Stimulated activated CD4-positive, alpha-beta T cell treated with anti-CD3 and anti-CD28 coated beads, Interleukin-2, amount 100 ng/mL, for 48 hours (primary cell): ENCODE results near the gene METAP1D.

Experiments used
- DNase-seq, 2 donors: peaks; one replicate each; pipeline ENCODE4 v3.0.0-alpha.2; 2020

Gene METAP1D

DNA sequence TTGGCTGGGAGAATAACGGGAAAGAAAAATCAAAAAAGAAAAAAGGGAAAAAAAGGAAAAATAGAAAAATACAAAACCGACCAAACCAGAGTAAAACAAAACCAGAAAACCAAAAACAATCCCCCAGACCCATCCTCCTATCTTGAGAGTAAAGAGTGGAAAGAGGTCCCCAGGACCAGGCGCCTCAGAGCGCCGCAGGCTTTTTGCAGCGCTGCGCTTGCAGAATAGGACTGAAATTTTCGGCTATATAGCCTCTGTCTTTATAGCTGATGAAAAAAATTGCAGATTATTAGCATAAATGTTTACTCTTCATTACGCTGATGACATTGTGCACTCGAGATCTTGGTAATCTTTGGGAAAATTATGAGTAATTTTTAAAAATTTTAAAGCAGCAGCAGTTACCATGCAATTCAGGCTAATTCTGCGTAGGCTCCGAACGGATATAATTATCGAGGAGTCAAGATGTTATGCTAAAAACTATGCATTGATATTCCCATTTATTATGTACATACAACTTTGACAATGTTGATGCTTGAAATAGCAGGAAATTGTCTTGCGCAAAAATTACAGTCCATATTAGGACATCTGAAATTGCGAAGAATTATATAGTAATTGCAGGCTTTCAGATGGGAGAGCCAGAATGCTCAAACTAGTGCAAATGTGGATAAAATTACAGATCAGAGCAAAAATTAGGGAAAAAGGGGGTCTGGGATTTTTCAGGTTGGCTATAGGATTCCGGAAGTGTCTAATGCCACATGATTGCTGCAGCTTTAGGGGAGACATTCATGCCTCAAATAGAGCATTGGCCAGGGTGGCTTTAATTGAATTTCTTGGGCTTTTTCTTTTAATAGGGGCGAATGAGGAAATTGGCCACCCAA, 93.9 kb downstream of the METAP1D start:
- DNase-seq, result no peak

DNA sequence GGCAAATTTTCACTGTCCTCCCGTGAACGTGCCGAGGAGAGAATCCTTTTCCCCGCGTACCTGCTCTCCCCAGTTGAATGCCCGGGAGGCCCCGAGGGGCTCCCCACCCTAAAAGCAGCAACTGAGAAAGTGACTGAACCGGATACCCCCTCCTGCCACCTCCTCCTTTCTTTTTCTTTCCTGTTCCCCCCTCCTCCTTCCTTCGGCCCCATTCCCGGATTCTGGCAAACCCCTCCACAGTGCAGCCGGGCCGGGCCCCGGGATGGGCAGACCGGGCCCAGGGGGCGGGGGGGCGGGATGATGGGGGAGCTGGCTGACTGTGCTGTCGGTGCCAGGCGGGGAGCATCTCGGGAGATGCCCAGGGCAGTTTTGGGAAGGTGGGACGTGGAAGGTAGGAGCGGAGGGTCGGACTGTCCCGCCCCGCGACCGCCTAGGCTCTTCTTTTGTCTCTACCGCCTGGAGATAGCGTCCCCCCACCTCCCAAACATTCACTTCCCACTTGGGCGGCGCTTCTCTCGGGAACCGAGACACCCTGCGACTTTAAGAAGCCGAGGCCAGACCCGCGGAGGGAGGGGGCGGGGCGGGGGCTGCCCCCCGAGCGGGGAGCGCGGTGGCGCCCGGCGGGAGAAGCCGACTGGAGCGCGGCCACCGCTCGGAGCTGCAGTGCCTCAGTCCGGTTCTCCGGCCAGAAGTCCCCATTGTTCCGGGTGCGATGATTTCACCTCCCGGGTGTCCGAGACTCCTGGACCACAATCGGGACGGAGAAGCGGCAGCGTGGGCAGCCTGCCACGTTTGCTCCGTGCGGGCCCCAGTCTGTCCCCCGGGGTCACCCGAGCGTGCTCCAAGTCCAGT, 94.8 kb downstream of the METAP1D start:
- no peak for DNase-seq

DNA sequence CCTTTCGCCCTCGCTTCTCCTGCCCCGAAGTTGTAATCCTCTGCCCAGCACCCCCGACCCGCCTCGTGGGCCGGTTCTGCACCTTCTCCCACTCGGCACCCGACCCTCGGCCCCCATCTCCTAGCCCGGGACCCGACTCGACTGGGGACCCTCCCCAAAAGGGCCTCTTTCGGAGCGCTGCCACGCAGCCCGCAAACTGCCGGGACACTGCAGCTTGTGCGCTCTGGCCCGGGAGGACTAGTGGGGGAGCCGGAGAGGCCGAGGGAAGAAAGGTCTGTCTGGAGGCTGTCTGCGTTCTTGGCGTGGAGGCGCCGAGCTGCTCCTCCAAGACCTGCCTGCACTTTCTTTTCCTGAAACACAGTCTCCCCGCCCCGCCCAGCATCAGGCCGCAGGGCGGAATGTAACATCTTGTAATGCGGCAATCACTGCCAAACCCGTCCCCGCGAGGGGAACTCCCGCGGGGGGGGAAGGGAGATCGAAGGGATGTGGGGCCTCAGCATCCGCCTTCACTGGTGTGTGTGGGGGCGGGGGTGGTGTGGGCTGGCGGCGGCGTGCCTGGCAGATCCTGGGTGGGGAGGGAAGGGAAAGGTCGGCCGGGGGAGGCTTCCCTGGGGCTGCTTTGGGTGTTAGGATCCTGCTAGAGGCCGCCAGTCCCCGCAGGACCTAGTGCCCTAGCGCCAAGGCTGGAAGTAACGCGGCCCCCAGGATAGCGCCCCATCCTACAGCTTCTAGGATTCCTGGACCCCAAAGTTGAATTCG, 95.6 kb downstream of the METAP1D start:
- no peak for DNase-seq

GRCh38 chr2:172095905-172096625, 96.3 kb downstream of the METAP1D start:
- DNase-seq, result no peak

- DNase-seq, result no peak
Measured at GRCh38 chr2:172096626-172097547, 97.1 kb downstream of the METAP1D start.

DNA sequence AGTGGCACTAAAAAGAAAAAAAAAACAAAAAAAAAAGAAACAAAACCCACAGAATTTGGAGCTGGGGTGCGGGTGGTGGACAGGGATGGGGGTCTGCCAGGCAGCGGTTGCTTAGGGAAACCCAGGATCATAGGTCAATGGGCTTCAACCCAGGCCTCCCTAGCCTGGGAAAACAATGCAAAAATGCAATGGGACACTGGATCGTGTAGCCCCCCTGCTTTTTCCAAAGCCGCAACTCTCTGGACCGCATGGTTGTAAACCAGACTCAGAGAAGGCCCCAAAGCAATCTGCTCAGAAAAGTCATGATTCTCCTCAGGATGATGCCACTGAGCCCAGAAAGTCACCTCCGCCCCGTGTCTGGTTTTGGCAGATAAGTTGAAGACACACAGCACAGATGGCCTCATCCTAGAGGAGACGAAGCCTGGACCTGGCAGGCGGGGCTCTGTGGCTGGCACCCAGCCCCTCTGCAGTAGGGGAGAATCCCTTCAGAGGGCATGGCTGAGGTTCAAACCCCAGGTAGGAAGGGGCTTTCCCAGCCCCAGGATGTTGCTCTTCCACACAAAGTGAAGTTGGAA, 97.9 kb downstream of the METAP1D start:
- DNase-seq, result no peak

DNA sequence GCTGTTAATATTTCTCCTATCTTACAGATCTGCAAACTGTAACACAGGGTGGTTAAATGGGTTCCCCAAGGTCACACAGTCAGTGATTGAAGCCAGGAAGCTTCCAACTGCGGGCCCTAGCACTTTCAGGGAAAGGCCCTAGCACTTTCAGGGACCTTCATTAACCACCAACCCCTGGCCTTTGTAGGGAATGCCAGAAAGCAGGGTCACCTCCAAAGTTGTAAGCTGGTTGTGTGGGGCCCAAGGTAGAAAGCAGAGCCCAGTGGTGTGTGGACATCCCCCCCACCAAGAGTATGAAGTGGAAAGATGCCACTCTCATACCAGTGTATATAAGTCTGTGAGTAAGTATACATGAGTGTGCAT, 98.5 kb downstream of the METAP1D start:
- DNase-seq, result no peak

DNA sequence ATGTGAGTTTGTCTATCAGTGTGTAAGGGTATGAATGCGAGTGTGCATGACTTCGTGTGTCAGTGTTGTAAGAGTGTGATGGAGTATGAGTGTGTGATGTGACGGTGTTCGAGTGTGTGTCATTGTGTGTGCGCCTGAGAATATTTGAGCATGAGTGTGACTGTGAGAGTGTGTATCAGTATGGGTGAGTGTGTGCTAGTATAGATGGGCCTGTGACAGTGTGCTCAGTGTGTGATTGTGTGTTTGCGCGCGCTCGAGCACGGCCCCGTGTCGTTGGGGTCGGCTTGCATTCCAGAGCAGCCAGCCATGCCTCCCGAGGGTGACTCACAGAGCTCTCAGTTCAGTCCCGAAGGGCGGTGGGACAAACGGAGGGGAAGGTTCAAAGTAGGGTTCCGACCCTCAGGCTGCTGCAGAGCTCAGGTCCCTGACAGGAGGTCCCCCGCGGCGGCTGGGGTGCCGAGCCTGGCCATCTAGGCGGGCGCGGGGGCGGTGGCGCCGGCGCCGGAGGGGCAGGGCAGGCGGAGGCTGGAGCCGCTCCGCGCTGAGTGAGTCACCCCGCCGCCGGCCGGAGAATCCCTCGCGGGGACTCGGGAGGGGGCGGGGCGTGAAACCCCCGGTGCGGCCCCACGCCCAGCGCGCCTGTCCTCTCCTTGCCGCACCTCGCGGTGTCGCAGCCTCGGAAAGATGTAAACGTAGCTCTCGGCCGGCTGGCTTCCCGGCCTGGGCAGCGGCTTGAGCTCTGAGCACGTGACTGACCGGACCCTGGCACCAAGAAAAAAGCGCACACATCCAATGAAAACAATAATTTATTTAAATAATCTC, 99.1 kb downstream of the METAP1D start:
- no peak for DNase-seq

DNA sequence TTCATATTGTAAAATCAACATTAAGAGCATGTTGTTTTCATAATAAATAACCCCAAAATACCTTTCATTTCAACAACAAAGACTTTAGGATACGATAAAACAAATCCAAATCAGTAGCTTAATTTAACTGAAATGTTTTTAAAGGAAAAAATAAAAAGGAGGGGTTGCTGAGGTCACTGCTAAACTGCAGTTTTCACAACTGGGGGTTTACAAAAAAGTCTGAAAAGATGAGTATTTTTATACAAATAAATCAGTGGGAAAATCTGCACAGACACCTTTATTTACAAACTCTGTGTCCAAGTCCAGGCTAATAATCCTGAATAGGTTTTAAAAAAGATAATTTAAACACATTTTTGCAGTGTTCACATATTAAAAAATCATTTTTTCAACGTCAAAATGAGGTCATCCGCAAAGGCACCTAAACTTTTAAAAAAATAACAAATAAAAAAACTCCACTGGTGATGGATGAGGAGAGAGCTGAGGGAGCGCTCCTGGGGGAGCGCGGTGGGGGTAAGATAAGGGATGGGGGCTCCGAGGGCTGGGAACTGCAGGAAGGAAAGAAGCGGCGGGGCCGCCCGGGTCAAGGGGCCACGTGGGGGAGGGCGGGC, 99.8 kb downstream of the METAP1D start:
- no peak for DNase-seq

- no peak for DNase-seq
Measured at GRCh38 chr2:172100080-172100934, 100.6 kb downstream of the METAP1D start.

DNA sequence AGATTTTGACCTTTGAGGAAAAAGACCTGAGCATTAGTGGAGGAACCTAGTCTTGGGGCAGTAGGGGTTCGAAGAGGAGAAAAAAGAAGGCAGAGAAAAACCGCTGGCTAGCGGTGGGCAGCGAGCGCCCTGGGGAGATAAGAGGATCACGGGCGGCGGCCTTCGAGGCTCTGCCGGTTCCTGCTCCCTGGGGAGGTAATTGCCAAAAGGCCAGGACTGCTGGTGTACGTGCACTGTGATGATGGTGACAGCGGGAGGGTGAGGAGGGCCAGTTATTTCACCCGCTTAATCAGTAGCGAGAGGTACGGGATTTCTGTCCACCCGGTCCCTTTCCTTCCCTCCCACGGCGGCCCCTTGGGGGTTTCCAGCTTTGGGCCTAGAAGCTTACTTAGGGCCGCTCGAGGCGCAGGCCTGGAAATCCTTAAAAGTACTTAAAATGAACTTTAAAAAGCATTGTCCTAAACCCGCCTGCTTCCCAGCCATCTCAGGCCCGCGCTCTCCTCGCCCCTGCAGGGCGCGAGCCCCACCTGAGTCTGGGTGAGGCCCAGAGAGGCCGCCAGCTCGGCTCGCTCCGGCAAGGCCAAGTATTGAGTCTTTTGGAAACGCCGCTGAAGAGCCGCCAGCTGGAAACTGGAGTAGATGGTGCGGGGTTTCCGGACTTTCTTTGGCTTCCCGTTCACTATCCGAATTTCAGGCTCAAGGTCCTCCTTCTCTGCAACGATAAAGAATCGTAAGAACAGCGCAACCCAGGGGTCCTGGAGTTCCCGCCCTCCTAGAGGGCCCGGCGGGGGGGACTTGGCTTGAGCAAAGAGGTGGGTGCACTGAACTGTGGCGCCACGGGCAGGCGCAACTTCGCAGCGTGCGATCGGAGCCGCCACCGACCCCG, 101.4 kb downstream of the METAP1D start:
- DNase-seq, result no peak

DNA sequence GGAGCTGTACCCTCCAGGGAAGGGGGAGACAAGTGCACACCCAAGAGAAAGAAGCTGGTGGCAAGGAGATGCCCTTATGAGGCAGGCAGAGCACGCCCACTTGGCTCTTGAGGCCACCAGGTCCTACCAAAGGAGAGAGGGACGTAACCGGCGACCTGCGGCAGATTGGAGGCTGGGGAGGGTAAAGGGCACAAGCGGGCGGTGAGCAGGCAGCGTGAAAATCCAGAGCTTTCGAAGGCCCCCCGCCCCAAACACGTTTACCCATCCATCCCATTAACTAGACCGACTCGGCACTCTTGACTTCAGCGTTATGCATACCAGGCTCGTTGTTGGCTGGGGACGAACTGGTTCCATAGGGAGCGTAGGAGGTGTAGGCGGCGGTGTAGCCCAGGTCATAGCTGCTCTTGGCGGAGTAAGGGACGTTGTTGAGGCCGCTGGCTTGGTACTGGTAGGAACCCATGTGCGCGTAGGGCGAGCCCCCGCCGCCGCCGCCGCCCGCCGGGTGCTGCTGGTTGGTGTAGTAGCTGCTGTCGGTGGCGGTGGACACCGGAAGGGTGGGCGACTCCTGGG, 102.2 kb downstream of the METAP1D start:
- DNase-seq, result no peak

DNA sequence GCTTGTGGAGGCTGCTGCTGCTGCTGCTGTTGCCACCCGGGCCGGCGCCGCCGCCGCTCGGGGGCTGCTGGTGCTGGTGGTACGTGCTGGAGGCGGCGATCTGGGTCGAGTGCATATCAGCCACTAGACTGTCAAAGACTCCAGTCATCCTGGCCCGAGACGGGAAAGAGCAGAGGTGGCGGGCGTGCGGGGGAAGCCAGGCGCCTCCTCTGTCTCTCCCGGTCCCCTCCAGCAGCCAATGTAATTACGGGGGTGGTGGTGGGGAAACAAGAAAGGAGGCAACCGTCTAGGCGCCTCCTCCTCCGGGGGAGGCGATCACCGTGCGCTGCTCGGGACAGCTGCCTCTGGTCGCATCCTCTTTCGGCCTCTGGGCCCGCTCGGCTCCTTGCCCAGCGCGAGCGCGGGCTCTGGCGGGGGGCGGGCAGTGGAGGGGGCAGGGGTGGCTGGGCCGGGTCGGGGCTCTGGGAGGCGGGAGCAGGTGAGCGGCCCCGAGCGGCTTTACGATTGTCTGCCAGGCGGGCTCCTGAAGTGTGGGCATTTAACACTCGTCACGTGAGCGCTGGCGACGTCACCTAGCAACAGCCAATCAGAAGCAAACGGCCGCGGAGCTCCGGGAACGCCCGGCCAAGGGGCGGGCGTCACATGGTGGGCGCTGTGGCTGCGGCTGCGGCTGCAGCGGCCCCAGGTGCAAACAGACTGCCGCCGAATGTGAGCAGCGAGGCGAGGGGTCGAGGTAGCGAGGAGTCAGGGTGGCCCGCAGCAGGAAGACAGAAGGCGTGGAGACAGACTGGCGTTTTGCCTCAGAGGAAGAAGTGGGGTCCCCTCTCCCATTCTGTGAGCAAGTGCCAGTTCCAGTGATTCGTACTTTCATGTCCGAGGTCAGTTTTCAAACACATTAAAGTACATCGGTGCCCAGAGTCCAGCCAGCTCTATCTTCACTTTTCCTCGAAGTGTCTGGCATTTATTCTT, 102.9 kb downstream of the METAP1D start, which contains the start of gene DLX2:
TSS of gene DLX2 (minus strand) at position 510 of the 969 bp plus-strand sequence. CDS start at position 148, 362 bp downstream.
- peak; percentile 69 to 72 for DNase-seq

DNA sequence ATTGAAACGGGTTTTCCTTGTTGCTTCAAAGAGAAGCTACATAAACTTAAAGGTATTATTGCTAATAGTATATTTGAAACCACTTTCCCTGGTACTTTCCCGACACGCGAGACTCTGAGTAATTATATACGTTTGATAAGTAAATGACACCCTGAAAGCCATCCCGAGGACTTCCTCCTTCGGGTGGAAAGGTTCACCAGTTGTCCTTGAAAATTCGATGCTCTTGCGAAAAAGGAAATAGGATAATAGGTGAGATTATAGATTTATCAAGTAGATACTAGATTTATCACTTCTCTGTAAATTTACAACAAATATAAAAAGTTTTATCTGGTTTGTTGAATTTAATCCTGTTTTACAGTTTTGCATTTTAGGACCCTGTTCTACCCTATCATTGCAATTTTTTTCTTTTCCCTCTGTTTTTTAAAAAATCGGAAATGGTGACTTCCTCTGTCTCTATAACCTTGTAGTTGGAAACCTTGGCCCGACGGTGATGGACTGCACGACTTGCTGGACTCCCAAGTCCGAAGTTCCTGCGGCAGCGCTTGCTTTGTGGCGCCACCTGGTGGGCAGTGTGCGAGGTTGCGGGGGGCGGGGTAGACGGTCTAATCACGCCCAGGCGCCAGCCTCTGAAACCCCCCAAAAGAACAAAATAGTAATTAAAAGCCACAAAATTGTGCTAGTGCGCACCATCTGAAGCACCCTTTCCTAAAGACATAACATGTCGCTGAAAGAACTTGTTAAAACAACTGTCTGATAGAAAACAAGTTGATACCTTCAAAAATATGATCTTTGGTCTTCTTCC, 103.9 kb downstream of the METAP1D start:
- DNase-seq, result peak; percentile 79 to 85
